ENCODE data around the gene PUS1.

DNA sequence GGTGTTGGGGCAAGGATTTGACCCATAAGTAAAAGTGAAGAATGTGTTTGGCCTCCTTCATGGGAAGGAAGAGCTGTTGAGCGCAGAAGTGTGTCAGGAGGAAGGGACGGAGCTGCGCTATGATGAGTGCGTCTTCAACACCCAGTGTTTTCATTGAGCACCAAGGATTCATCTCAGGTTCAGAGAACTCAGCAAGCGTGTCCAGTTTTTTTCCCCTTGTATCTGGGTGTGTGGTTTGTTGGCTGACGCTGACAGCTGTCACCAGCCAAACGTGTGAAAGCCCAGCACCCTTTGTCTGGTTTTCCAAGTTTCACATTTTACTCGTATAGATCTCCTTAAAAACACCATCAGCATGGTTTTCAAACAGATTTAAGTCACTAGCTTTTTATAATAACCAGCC lies 33.0 kb downstream of the PUS1 start:
- TF ChIP-seq POLR2A (IDR thresholded peaks at IDR 0.05; ENCODE audit: borderline replicate concordance, extremely low read depth, insufficient read depth, insufficient read length) (no peak), EZH2phosphoT487 (IDR thresholded peaks at IDR 0.05; ENCODE audit: borderline replicate concordance) (no peak), TCF7L2 (IDR thresholded peaks at IDR 0.05; ENCODE audit: borderline replicate concordance, extremely low read depth, insufficient read depth, insufficient read length) (no peak), MAX (IDR thresholded peaks at IDR 0.05) (no peak)
- TF ChIP-seq, protein P1, sequence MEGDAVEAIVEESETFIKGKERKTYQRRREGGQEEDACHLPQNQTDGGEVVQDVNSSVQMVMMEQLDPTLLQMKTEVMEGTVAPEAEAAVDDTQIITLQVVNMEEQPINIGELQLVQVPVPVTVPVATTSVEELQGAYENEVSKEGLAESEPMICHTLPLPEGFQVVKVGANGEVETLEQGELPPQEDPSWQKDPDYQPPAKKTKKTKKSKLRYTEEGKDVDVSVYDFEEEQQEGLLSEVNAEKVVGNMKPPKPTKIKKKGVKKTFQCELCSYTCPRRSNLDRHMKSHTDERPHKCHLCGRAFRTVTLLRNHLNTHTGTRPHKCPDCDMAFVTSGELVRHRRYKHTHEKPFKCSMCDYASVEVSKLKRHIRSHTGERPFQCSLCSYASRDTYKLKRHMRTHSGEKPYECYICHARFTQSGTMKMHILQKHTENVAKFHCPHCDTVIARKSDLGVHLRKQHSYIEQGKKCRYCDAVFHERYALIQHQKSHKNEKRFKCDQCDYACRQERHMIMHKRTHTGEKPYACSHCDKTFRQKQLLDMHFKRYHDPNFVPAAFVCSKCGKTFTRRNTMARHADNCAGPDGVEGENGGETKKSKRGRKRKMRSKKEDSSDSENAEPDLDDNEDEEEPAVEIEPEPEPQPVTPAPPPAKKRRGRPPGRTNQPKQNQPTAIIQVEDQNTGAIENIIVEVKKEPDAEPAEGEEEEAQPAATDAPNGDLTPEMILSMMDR (IDR thresholded peaks at IDR 0.05 in 2 of 3, conservative IDR thresholded peaks at IDR 0.05 in 1 of 3; ENCODE audit: borderline replicate concordance in 1 of 3, insufficient read depth in 1 of 3, low read depth in 2 of 3, low read length in 2 of 3) = no peak

Data from HCT116 (cell line).